Fibroblast of the aortic adventitia (primary cell): Measurements from ENCODE around the gene CLCN3. TPM values are rescaled to one million over a fixed set of nuclear protein-coding genes. Genes with fewer than 3 reads are reported as not detected.
A peak's percentile ranks its signal among the peaks of the same experiment; 100 is the strongest.
"Not testable (repeated sequence)": the region's sequence is repeated elsewhere in the genome, so short reads cannot be mapped to it uniquely, and the experiment has no call there.

Source experiments
- DNase-seq: peaks from one replicate; pipeline ENCODE4 v3.0.0-alpha.2; 2010; ENCODE audit warnings: low read depth
- H3K4me3 ChIP-seq: 2 replicates; pipeline ENCODE4 v1.5.1; 2011; ENCODE audit warnings: low read depth, mild to moderate bottlenecking, control low read depth, low read length, moderate library complexity
- CTCF ChIP-seq: IDR thresholded peaks from 2 replicates; pipeline ENCODE4 v1.5.1; 2011; ENCODE audit warnings: mild to moderate bottlenecking, low read length, control low read depth, inconsistent platforms; ENCODE audit not compliant: insufficient read depth
- total RNA-seq: library from RNA; depleted of rRNA; stranded (reverse); fragments of >200 nt; gene quantifications from 2 replicates; pipeline ENCODE4 v1.2.3, GENCODE V29; 2012; ENCODE audit warnings: low replicate concordance

CLCN3 gene
- total RNA-seq, 1 donor: 50.6 TPM

- H3K4me3 ChIP-seq: no peak overlapping the region
- DNase-seq: no peak
- TF ChIP-seq CTCF: no peak
Observed at GRCh38 chr4:169618286-169618685, 2.1 kb upstream of the CLCN3 start.

GRCh38 chr4:169618986-169619385, 1.4 kb upstream of the CLCN3 start:
- no peak for TF ChIP-seq CTCF
- H3K4me3 ChIP-seq: peak overlapping the region; percentile 90
- DNase-seq: no peak

- H3K4me3 ChIP-seq: peak overlapping the region; percentile 90
- DNase-seq: peak; percentile 59
- peak; percentile 68 for TF ChIP-seq CTCF
Observed at GRCh38 chr4:169619518-169619957, 840 bp upstream of the CLCN3 start.

- TF ChIP-seq CTCF: no peak
- DNase-seq: no peak
- peak overlapping the region; percentile 90 for H3K4me3 ChIP-seq
Observed at GRCh38 chr4:169620880-169621248, 486 bp downstream of the CLCN3 start.

- peak overlapping the region; percentile 90 for H3K4me3 ChIP-seq
- DNase-seq: no peak
- TF ChIP-seq CTCF: no peak
Observed at GRCh38 chr4:169621731-169622492, 1.5 kb downstream of the CLCN3 start.

GRCh38 chr4:169622566-169622965, 2.2 kb downstream of the CLCN3 start:
- no peak for DNase-seq
- TF ChIP-seq CTCF: no peak
- H3K4me3 ChIP-seq: peak overlapping the region; percentile 90

- not testable (repeated sequence) for DNase-seq, H3K4me3 ChIP-seq
Observed at GRCh38 chr4:169624012-169624411, 3.6 kb downstream of the CLCN3 start.
